ENCODE data around the gene SDC4.

The SDC4 gene

GRCh38 chr20:45344168-45344860 lies 3.9 kb downstream of the SDC4 start:
- no peak for DNase-seq (ENCODE audit: low read depth in 2 of 2, low spot score in 1 of 2)

DNA sequence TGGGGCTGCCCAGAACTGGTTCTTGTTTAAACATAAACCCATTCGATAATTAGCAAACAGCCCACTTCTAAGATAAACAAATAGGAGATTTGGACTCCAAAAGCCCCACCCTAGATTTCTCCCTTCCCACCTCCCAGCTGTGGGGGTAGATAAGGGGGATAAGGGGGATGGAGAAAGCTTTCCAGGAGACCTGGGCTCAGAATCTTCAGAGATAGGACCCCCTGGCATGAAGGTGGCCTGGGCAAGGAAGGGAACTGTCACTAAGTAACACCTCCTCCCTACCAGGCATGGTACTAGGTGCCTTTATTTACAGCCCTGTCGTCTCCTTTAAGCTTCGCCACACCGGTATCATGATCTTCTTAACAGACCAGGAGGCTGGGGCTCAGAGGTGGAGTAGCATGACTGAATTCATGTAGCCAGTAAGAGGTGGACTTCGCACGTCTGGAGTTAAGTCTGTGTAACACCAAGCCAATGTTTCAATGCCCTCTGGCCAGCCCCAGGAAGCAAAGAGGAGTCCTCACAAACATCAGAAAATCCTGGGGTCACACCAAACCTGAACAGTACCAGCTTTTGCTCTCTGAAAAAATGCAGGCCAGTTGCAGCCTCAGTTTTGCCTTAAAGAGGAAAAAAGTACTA lies 4.6 kb downstream of the SDC4 start:
- no peak for DNase-seq (ENCODE audit: low read depth in 2 of 2, low spot score in 1 of 2)

- DNase-seq (ENCODE audit: low read depth in 2 of 2, low spot score in 1 of 2): no peak
These were observed 5.2 kb downstream of the SDC4 start for GRCh38 chr20:45342855-45343531.

DNA sequence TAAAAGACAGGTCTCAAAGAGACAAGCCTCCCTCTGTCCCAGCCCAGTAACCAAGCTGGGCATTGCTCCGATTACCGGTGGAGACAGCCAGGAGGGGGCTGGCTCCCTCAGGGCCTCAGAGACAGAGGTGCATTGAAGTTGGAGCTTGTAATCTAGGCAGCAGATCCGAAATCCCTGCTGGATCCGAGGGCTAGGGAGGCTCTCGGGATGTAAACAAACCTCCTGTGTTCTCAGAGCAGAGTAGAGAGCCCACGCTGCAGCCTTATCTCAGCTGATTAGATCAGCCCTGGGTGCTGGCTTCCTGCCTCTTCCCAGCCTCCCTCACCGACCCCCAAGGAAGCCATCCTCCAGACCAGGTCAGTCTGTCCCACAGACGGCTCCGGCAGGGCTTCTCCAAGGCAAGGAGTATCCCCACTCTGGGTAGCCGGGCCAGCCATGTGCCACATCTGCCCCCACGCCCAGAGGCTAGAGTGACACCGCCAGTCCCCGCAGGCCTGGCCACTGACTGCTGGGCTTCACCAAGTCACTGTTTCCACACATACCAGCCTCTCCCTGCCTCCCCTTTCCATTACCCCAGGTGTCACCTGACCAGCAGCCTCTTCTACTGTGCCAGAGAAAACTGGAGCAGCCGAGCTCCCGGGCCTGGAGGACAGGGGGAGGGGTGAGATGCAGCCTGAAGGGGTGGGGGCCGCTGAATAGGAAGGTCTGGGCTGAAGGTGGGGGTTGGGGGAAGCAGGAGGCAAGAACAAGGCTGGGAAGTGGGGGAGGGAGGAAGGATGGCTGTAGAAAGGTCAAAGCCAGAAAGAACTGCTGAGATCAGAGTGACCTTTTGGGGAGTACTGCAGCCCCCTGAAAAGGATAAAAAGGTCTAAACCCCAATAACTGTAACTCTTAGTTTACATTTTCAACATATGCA lies 6.0 kb downstream of the SDC4 start:
- DNase-seq (ENCODE audit: low read depth in 2 of 2, low spot score in 1 of 2): no peak

GRCh38 chr20:45341579-45341938 lies 6.7 kb downstream of the SDC4 start:
- DNase-seq (ENCODE audit: low read depth in 2 of 2, low spot score in 1 of 2): no peak

DNA sequence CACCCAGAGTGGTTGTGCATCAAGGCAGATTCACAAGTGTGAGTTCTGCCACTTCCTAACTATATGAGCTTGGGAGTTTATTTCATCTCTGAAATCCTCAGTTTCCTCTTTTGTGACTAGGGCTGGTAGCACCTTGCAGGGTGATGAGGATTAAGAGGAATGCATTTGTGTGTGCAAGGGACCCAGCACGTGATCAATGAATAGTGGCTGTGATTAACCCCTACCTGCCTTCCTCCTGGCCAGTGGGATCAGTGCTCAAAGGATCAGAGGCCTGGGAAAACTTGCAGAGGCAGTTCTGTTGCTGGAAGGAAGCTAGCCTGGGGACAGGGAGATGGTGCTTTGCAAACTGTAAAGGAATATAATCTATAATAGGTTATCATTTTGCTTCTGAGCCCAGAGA lies 7.3 kb downstream of the SDC4 start:
- no peak for DNase-seq (ENCODE audit: low read depth in 2 of 2, low spot score in 1 of 2)

GRCh38 chr20:45340236-45340847 lies 7.9 kb downstream of the SDC4 start:
- DNase-seq (ENCODE audit: low read depth in 2 of 2, low spot score in 1 of 2): no peak

DNA sequence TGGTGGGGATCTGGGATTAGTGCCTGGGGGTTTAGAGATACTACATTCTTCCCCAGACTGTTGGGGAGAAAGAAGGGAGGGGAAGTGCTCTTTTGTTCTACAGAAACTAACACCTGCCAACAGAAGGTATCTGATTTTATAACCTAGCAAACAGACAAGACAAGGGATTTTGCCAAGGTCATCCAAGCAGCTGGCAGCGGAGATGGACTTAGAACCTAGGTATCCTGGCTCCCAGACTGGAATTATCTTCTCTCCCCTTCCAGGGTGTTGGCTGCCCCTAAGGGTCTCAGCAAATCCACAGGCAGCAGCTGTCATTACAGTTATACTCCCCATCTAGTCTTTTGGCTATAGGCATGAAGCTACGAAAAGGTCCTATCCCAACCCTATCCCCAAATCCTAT lies 8.4 kb downstream of the SDC4 start:
- DNase-seq (ENCODE audit: low read depth in 2 of 2, low spot score in 1 of 2): no peak

GRCh38 chr20:45339084-45339483 lies 9.1 kb downstream of the SDC4 start:
- no peak for DNase-seq (ENCODE audit: low read depth in 2 of 2, low spot score in 1 of 2)

- DNase-seq (ENCODE audit: low read depth in 2 of 2, low spot score in 1 of 2): no peak
These were observed 9.8 kb downstream of the SDC4 start for GRCh38 chr20:45338121-45339030.

DNA sequence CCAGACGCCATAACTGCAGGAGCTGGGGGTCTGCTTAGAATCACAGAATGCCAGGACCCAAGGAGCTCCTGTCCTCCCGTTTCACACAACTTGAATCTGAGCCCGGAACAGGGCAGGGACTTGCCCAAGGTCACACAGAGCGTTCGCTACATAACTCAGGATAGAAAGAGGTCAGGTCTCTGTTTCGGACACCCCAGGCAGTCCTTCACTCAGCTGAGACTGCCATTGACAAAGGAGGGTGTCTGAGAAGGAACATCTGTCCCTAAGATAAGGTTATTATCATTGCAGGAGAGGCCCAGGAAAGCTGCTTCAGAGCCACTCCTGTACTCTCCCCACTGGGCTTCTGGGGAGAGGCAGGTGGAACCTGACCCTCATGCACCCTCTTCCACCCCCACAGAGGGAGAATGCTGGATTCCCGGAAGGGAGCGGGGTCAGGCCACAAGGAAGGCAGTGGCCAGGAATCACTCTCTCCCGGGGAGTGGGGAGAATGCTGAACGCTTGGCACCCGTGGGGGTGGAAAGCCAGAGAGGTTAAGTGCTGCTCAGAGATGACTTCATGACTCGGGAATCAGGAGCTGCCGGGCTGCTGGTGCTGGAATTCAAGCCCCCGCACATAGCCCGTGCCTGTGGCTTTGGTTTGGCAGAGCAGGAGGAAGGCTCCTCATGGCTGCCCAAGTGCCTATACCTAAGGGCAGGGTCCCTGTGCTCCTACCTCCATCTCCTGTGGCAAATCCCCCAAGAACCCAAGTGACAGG lies 10.7 kb downstream of the SDC4 start:
- DNase-seq (ENCODE audit: low read depth in 2 of 2, low spot score in 1 of 2): no peak

DNA sequence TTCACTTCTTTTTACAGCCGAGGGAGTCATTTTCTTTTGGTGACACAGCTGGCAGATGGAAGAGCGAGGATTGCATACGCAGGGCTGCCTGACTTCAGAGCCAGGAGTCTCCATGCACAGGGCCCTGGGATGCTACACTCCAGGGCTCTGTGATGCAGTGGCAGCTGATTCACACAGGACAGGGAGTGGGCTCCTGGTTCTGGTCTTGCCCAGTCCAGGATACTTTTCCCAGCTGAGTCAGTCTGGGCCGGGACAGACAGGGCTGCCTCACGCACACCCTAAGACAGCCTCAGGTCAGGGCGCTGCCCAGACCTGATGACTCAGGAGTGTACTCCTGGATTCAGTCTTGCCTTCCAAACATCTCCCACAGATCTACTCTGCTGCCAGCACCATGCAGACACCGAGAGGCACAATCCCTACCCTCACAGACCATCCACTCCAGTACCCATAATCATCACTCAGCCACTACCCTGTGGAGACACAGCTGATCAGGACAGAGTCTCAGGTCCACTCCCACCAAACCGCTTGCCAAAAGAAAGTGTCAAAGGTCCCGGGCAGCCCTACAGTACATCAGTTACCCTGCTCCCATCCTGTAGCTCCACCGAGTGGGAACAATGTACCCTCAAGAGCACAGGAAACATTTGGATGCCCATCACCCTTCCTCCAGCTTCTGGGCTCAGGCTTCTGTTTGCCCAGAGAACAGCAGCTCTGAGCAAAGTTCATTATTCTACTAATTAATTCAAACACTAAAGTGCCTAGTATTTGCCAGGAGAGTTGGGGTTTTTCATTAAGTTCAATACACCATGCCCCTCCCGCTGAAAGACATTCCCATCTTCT lies 11.5 kb downstream of the SDC4 start:
- DNase-seq (ENCODE audit: low read depth in 2 of 2, low spot score in 1 of 2): no peak

DNA sequence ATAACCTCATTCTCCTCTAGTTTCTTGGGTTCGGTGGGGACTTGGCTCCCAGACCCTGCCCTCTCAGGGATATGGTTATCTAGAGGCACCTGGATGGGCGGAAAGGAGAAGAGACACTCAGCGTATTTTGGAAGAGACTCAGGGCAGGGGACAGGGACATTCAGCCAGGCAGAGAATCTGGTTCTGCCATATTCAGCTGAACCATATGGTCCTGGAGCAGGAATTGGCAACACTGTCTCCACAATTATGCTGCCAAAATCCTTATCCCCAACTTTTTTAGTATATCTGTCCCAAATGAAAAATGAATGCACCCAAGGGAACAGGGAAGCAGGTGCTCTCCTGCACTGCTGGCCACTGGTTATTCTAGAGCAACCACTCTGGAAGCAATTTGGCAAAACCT lies 17.7 kb downstream of the SDC4 start:
- DNase-seq (ENCODE audit: low read depth in 2 of 2, low spot score in 1 of 2): no peak

DNA sequence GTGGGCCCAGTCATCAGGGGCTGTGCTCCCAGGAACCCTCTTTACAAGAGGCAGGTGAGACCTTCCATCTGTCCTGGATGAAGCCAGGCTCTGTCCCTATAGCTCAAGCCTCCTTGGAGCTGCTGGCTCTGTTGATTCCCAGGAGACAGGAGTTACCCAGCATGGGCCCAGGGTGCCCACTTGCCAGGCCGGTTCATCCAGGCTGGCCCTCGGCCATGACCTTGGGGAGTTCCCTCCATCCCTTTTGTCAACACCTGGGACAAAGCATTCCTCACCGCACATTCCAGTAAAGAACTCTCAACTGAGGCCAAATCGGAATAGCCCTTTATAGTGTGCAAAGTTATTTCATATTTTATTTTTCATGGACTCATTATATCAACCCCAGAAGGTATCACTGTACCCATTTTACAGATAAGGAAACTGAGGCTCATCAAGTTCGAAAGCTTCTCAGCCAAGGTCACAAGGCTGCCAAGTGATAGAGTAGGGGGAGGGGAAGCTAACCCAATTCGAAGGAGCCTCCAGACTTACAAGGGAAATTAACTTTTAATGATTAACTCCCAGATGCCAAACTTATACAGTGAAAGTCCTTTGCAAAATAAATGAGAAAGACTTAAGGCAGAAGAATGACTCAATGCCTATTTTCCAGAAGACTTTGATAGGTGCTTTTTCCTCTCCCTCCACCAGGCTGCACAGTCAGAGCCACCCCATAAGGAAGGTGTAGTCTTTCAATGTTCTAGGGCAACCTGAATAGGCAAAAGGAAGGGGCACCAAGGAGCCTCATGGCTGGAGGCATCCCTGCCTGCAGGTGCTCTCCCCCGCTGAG lies 18.5 kb downstream of the SDC4 start:
- no peak for DNase-seq (ENCODE audit: low read depth in 2 of 2, low spot score in 1 of 2)

DNA sequence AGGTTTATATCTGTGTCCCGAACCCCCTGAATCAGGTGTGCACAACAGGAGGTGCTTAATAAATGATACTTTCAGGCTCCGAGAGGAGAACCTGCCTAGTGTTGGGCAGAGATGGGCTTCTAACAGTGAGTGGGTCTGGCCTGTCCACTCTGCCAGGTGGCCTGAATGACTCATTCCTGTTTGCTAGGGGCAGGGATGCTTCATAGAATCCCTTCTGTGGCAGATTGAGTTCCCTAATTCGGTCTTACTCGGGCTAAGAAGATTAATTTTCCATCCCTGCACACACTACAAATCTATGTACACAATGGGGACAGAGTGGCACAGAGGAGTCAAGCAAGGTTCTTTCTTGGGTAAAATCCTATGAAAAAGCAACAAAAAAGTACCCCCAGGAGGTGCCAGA lies 19.8 kb downstream of the SDC4 start:
- DNase-seq (ENCODE audit: low read depth in 2 of 2, low spot score in 1 of 2): no peak

- DNase-seq (ENCODE audit: low read depth in 2 of 2, low spot score in 1 of 2): no peak
These were observed 22.9 kb downstream of the SDC4 start for GRCh38 chr20:45325371-45325770.

DNA sequence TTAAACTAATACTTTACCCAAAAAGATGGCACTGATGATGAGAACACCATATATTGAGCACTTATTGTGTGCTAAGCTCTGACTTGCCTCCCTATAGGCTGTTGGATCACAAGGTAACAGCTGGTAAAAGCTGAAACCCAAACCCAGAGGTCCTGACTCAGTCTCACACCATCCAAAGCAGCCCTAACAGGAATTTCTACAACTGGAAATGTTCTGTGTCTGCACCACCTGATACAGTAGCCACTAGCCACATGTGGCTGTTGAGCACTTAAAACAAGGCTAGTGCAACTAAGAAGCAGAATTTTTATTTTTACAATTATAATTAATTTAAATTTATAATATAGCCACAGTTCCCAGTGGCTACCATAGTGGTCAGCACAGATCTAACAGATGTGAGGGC lies 24.5 kb downstream of the SDC4 start:
- DNase-seq (ENCODE audit: low read depth in 2 of 2, low spot score in 1 of 2): no peak

DNA sequence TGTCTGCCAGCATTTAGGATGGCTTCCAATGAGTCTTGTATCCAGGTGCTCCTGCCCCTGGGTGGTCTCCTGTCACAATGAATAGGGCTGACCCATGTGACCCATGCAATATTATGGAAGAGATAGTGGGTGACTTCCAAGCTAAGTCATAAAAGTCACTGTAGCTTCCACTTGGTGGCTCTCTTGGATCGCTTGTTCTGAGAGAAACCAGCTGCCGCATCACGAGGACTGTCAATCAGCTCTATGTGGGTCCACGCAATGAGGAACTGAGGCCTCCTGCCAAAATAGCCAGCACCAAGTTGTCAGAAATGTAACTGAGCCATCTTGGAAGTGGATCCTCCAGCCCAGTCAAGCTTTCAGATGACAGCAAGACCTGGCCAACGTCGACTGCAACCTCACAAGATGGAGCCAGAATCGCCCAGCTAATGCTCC lies 25.3 kb downstream of the SDC4 start:
- DNase-seq (ENCODE audit: low read depth in 2 of 2, low spot score in 1 of 2): no peak

Measured in stimulated activated CD8-positive, alpha-beta memory T cell treated with anti-CD3 and anti-CD28 coated beads, Interleukin-4, amount 100 ng/mL, for 4 hours (primary cell).